Adrenal gland (tissue), 5 donors: ENCODE results near the gene EDEM2.

Experiments
- CTCF ChIP-seq, 6 experiments: fragments of 450-650 bp in 4 of 6; fragments of 200-600 bp in 2 of 6; sonication (generic) in 1 of 6; IDR thresholded peaks; 1 replicate in 5 of 6; 2 replicates in 1 of 6; pipeline versions ENCODE4 v1.5.1 to v1.8.0; 2016 to 2021; ENCODE audit warnings: antibody characterized with exemption in 6 of 6, mild to moderate bottlenecking in 2 of 6, moderate library complexity in 1 of 6
- POLR2A ChIP-seq, 2 donors: fragments of 450-650 bp; IDR thresholded peaks; one replicate each; pipeline ENCODE4 v1.6.1; 2017; ENCODE audit warnings: antibody characterized with exemption in 2 of 2, mild to moderate bottlenecking in 2 of 2, moderate library complexity in 1 of 2
- donor health status: DM: no; HTN: no; CAD: no.

GRCh38 chr20:35093267-35093884, 53.8 kb downstream of the EDEM2 start:
- TF ChIP-seq POLR2A (IDR thresholded peaks at IDR 0.05) (no peak), CTCF (IDR thresholded peaks at IDR 0.05) (no peak)
